ENCODE measurements around the gene RPS19. TPM values are rescaled to one million over a fixed set of nuclear protein-coding genes. Genes with fewer than 3 reads are reported as not detected.

RPS19 gene
- total and polyA plus RNA-seq, 4 donors = 1,039 to 4,419 (median 1,839) TPM

GRCh38 chr19:41868989-41869300 is 8.9 kb downstream of the RPS19 start:
- Histone ChIP-seq H3K36me3 (ENCODE audit: control insufficient read depth in 4 of 4, insufficient read depth in 4 of 4, low read length in 4 of 4) (peaks cover 14 to 49% (median 26%) of the 10 kb centered on the region in 4 donors), H3K9ac (ENCODE audit: insufficient read depth in 1 of 2, low read length in 2 of 2) (no peak overlapping the region), H3K4me1 (ENCODE audit: control insufficient read depth in 5 of 5, insufficient read depth in 5 of 5, low read length in 5 of 5) (peaks cover 0 to 4% (median 0%) of the 10 kb centered on the region in 5 donors), H3K4me3 (no peak overlapping the region), H3K27ac (ENCODE audit: low read depth in 1 of 2, low read length in 1 of 2) (no peak overlapping the region), H3K27me3 (ENCODE audit: control insufficient read depth in 3 of 3, insufficient read depth in 3 of 3, low read length in 2 of 3) (no peaks in the 10 kb centered on the region), H3K9me3 (ENCODE audit: control insufficient read depth in 4 of 4, insufficient read depth in 3 of 4, low read length in 3 of 4) (no peaks in the 10 kb centered on the region)
- no peak for ATAC-seq (ENCODE audit: insufficient read depth, low FRiP score)
- WGBS, 2 donors = 78 to 84% methylated on average over 12 of the region's 12 CpGs
- TF ChIP-seq CTCF (IDR thresholded peaks at IDR 0.05; ENCODE audit: control extremely low read depth, extremely low read depth) = no peak
- DNase-seq = no peak

GRCh38 chr19:41869374-41869955 is 9.4 kb downstream of the RPS19 start:
- Histone ChIP-seq H3K27ac (ENCODE audit: low read depth in 1 of 2, low read length in 1 of 2) (no peak overlapping the region), H3K4me1 (ENCODE audit: control insufficient read depth in 5 of 5, insufficient read depth in 5 of 5, low read length in 5 of 5) (peaks cover 0 to 4% (median 0%) of the 10 kb centered on the region in 5 donors), H3K4me3 (no peak overlapping the region), H3K36me3 (ENCODE audit: control insufficient read depth in 4 of 4, insufficient read depth in 4 of 4, low read length in 4 of 4) (peaks cover 9 to 44% (median 20%) of the 10 kb centered on the region in 4 donors), H3K9me3 (ENCODE audit: control insufficient read depth in 4 of 4, insufficient read depth in 3 of 4, low read length in 3 of 4) (no peaks in the 10 kb centered on the region), H3K27me3 (ENCODE audit: control insufficient read depth in 3 of 3, insufficient read depth in 3 of 3, low read length in 2 of 3) (no peaks in the 10 kb centered on the region), H3K9ac (ENCODE audit: insufficient read depth in 1 of 2, low read length in 2 of 2) (no peak overlapping the region)
- TF ChIP-seq CTCF (IDR thresholded peaks at IDR 0.05; ENCODE audit: control extremely low read depth, extremely low read depth) = no peak
- ATAC-seq (ENCODE audit: insufficient read depth, low FRiP score) (no peak), DNase-seq (no peak)
- 82 to 89% methylated on average over 13 of the region's 13 CpGs for WGBS, 2 donors

- ATAC-seq (ENCODE audit: insufficient read depth, low FRiP score) (no peak), DNase-seq (peak in 1 of 3 donors; percentile 38)
- Histone ChIP-seq H3K27ac (ENCODE audit: low read depth in 1 of 2, low read length in 1 of 2) (peak overlapping the region in 1 of 2 donors; percentile 5), H3K36me3 (ENCODE audit: control insufficient read depth in 4 of 4, insufficient read depth in 4 of 4, low read length in 4 of 4) (peaks cover 7 to 39% (median 13%) of the 10 kb centered on the region in 4 donors), H3K4me1 (ENCODE audit: control insufficient read depth in 5 of 5, insufficient read depth in 5 of 5, low read length in 5 of 5) (peaks cover 0 to 4% (median 0%) of the 10 kb centered on the region in 5 donors), H3K4me3 (no peak overlapping the region), H3K27me3 (ENCODE audit: control insufficient read depth in 3 of 3, insufficient read depth in 3 of 3, low read length in 2 of 3) (no peaks in the 10 kb centered on the region), H3K9ac (ENCODE audit: insufficient read depth in 1 of 2, low read length in 2 of 2) (no peak overlapping the region), H3K9me3 (ENCODE audit: control insufficient read depth in 4 of 4, insufficient read depth in 3 of 4, low read length in 3 of 4) (no peaks in the 10 kb centered on the region)
- 35 to 58% methylated on average over 3 of the region's 3 CpGs for WGBS, 2 donors
- TF ChIP-seq CTCF (IDR thresholded peaks at IDR 0.05; ENCODE audit: control extremely low read depth, extremely low read depth) = no peak
Observed at GRCh38 chr19:41870401-41870873, 10.4 kb downstream of the RPS19 start.

Data from lung (tissue), 12 donors.